AG04450 (cell line): ENCODE data around the gene EXOSC9. TPM values are rescaled to one million over a fixed set of nuclear protein-coding genes. Genes with fewer than 3 reads are reported as not detected.

ENCODE experiments used
- CTCF ChIA-PET: fragments of 300-600, 350-600 bp; formaldehyde crosslinking; extraction: SDS; loops from one replicate; lab custom pipeline; 2022; ENCODE audit warnings: antibody characterized with exemption, inconsistent platforms; lab: Charles Lee
- POLR2A ChIA-PET: fragments of 350-600 bp; formaldehyde crosslinking; extraction: SDS; loops from one replicate; lab custom pipeline; 2021; ENCODE audit warnings: antibody characterized with exemption, inconsistent platforms; lab: Yijun Ruan, JAX
- DNase-seq: peaks from one replicate; pipeline ENCODE4 v3.0.0-alpha.2; 2011; ENCODE audit warnings: low read depth, low spot score
- H3K27ac ChIP-seq: one replicate; pipeline ENCODE4 v1.5.1; 2012; ENCODE audit warnings: low read depth, low read length, control low read depth
- H3K27me3 ChIP-seq: one replicate; pipeline ENCODE4 v1.6.0; 2012; ENCODE audit warnings: low read length; ENCODE audit not compliant: control insufficient read depth, insufficient read depth
- H3K4me3 ChIP-seq: 2 replicates; pipeline ENCODE4 v1.5.1; 2011; ENCODE audit warnings: mild to moderate bottlenecking, low read depth, low read length, control low read depth
- H3K9me3 ChIP-seq: 2 replicates; pipeline ENCODE4 v1.5.1; 2012; ENCODE audit warnings: low read length; ENCODE audit not compliant: control insufficient read depth, insufficient read depth
- polyA plus RNA-seq: library from polyadenylated mRNA; depleted of rRNA; stranded (reverse); fragments of >200 nt; gene quantifications from 2 replicates; pipeline ENCODE4 v1.2.3, GENCODE V29; 2011
- TF ChIP-seq, protein P1 (sequence below): IDR thresholded peaks from 2 replicates; pipeline ENCODE4 v1.5.1; 2011; ENCODE audit warnings: low read depth, low read length, control low read depth, inconsistent platforms

Gene EXOSC9
- polyA plus RNA-seq, 1 experiment = 34.7 TPM

DNA sequence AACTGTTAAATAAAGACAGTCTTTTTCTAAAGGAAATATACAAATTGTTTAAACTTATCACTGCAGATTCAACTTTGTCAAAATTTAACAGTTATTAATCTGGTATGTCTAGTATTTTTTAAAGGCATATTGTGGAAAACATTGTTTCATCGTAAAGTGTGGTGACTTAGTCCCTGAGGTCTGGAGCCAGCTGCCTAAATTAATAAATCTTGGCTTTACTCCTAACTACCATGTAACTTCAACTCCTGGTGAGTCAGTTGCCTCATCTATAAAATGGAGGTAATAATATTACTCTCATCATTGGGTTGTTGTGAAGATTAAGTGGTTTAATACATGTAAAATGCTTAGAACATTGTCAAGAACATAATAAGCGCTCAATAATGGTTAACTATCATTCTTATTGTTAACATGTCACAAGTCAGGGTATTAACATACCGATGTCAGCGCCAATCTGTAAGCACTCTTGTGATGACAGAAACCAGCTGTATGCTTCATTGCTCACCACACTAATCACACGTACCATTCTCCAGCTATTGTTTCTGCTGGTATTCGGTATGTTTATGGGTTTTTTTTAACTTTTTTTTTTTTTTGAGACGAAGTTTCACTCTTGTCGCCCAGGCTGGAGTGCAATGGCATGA lies 22.0 kb upstream of the EXOSC9 start:
- DNase-seq = peak; percentile 46
- TF ChIP-seq, protein P1, sequence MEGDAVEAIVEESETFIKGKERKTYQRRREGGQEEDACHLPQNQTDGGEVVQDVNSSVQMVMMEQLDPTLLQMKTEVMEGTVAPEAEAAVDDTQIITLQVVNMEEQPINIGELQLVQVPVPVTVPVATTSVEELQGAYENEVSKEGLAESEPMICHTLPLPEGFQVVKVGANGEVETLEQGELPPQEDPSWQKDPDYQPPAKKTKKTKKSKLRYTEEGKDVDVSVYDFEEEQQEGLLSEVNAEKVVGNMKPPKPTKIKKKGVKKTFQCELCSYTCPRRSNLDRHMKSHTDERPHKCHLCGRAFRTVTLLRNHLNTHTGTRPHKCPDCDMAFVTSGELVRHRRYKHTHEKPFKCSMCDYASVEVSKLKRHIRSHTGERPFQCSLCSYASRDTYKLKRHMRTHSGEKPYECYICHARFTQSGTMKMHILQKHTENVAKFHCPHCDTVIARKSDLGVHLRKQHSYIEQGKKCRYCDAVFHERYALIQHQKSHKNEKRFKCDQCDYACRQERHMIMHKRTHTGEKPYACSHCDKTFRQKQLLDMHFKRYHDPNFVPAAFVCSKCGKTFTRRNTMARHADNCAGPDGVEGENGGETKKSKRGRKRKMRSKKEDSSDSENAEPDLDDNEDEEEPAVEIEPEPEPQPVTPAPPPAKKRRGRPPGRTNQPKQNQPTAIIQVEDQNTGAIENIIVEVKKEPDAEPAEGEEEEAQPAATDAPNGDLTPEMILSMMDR = no peak
- no peak overlapping the region for H3K27ac ChIP-seq
- no peaks in the 10 kb centered on the region for H3K9me3 ChIP-seq
- no peak overlapping the region for H3K4me3 ChIP-seq
- ChIA-PET POLR2A (interaction anchor here (0.7 to 2.8 kb wide), 3 partner anchors 12 to 91 kb away, joined by 3 to 18 read pairs (median 4); partner anchors contain the start of genes ANXA5 and BBS7), CTCF (interaction anchor here (0.7 to 1.7 kb wide), 3 partner anchors 11 to 233 kb away, joined by 4 to 5 read pairs (median 4); no protein-coding TSS in a partner anchor)
- no peaks in the 10 kb centered on the region for H3K27me3 ChIP-seq

DNA sequence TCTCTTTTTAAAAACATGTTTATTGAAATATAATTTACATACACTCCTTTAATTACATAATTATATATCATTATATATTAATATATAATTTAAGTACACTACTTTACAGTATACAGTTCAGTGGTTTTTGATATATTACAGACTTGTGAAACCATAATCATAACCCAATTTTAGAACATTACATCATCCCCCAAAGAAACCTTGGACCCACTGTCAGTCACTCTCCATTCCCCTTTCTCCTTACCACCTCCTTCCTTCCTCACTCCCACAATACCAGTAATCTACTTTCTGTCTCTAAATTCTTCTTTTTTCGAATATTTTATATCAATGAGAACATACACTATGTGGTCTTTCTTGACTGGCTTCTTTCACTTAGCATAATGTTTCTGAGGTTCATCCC lies 17.9 kb upstream of the EXOSC9 start:
- POLR2A ChIA-PET = no interaction called here
- no peak for DNase-seq
- TF ChIP-seq, protein P1 = no peak
- CTCF ChIA-PET = no interaction called here
- no peaks in the 10 kb centered on the region for H3K27me3 ChIP-seq
- H3K27ac ChIP-seq = no peak overlapping the region
- no peaks in the 10 kb centered on the region for H3K9me3 ChIP-seq
- H3K4me3 ChIP-seq = no peak overlapping the region

DNA sequence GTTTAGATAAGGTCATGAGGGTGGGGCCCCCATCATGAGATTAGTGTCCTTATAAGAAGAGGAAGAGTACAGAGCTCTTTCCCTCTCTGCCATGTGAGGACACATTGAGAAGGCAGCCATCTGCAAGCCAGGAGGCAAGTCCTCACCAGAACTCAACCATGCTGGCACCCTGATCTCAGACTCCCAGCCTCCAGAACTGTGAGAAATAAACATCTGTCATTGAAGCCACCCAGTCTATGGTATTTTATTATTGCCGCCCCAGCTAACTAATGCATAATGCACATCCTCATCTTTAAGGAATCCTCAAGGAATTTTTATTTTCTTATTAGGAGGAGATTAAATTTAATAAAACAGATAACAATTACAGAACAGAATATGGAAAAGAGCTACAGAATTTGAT lies 16.7 kb upstream of the EXOSC9 start:
- Histone ChIP-seq H3K4me3 (no peak overlapping the region), H3K27ac (no peak overlapping the region), H3K9me3 (no peaks in the 10 kb centered on the region), H3K27me3 (no peaks in the 10 kb centered on the region)
- ChIA-PET POLR2A (no interaction called here), CTCF (interaction anchor here (0.6 kb wide), 1 partner anchor 38 kb away, joined by 3 read pairs; no protein-coding TSS in a partner anchor)
- no peak for DNase-seq
- TF ChIP-seq, protein P1 = no peak

DNA sequence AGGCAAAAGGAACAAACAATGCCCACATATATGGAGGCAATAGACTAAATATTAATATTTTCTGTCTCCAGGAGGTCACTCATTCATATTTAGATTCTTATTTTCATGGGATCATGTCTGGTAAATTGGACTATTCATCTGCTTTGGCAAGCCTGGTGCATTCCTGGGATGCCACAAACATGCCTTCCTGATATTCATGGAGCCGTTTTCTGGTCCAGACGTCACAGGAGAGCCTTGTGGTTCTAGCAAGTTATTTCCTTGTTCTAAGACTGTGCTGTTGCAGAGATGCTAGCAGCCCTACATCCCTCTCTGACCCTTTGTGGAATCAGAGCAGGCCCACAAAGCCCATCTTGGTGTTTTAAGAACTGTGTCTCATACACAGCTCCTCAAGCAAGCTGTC lies 16.1 kb upstream of the EXOSC9 start:
- ChIA-PET CTCF (interaction anchor here (1.2 kb wide), 1 partner anchor 88 kb away, joined by 3 read pairs; the partner anchor contains the start of gene ANXA5), POLR2A (no interaction called here)
- Histone ChIP-seq H3K9me3 (no peaks in the 10 kb centered on the region), H3K27me3 (no peaks in the 10 kb centered on the region), H3K4me3 (no peak overlapping the region), H3K27ac (peak overlapping the region; percentile 87)
- TF ChIP-seq, protein P1 = no peak
- DNase-seq = peak; percentile 79

DNA sequence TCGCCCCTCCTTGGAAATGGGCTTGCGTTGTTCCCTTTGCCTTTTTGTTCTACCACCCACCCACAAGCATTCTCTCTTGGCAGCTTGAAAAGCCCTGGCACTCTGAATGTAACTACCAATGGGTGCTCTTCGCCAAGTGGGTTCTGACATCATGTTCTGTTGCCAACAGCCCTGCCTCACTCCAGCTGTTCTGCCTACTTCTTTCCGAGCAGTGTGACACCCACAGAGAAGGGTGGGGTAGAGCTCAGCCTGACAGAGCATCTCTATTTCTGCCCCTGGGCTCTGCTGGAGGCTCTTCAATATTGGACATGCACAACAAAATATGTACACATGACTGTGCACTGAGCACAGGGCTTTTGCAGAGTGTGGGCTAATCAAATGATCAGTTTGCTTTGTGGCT lies 15.6 kb upstream of the EXOSC9 start:
- TF ChIP-seq, protein P1 = no peak
- ChIA-PET CTCF (interaction anchor here (1.2 kb wide), 1 partner anchor 88 kb away, joined by 3 read pairs; the partner anchor contains the start of gene ANXA5), POLR2A (no interaction called here)
- peak overlapping the region; percentile 87 for H3K27ac ChIP-seq
- H3K9me3 ChIP-seq = no peaks in the 10 kb centered on the region
- H3K27me3 ChIP-seq = no peaks in the 10 kb centered on the region
- no peak overlapping the region for H3K4me3 ChIP-seq
- DNase-seq = no peak
